PFSK-1 (cell line): ENCODE results near the gene DAB2IP.

ENCODE experiments used
- POLR2AphosphoS5 ChIP-seq: IDR thresholded peaks from 2 replicates; pipeline ENCODE4 v1.6.1; 2012; ENCODE audit warnings: low read depth, mild to moderate bottlenecking, control low read depth, low read length, moderate library complexity
- TF ChIP-seq, protein P1 (sequence below), 2 experiments: IDR thresholded peaks; 2 replicates each; pipeline versions ENCODE4 v1.6.1 to v1.8.0; 2011 to 2012; ENCODE audit warnings: low read depth in 2 of 2, low read length in 2 of 2, control low read depth in 1 of 2, inconsistent platforms in 1 of 2, mild to moderate bottlenecking in 1 of 2, moderate library complexity in 1 of 2; ENCODE audit not compliant: insufficient read depth in 1 of 2

DNA sequence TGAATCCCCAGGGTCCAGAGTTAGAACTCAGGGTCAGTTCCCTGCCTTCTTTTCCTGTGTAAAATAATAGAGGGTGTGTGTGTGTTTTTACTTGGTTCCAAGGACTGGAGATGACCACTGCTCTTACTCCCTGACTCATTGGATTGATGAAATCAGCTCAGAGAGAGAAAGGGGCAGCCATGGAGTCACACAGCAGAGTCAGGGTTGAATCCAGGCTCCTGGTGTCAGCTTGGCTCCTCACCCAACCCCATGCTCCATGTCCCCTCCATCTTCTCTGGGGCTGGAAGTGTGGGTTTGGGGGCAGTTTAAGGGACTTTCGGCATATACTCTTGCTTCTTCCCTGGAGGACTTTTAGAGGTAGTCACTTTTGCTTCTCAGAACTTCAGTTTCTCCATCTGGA lies 21.6 kb downstream of the DAB2IP start:
- TF ChIP-seq, protein P1, sequence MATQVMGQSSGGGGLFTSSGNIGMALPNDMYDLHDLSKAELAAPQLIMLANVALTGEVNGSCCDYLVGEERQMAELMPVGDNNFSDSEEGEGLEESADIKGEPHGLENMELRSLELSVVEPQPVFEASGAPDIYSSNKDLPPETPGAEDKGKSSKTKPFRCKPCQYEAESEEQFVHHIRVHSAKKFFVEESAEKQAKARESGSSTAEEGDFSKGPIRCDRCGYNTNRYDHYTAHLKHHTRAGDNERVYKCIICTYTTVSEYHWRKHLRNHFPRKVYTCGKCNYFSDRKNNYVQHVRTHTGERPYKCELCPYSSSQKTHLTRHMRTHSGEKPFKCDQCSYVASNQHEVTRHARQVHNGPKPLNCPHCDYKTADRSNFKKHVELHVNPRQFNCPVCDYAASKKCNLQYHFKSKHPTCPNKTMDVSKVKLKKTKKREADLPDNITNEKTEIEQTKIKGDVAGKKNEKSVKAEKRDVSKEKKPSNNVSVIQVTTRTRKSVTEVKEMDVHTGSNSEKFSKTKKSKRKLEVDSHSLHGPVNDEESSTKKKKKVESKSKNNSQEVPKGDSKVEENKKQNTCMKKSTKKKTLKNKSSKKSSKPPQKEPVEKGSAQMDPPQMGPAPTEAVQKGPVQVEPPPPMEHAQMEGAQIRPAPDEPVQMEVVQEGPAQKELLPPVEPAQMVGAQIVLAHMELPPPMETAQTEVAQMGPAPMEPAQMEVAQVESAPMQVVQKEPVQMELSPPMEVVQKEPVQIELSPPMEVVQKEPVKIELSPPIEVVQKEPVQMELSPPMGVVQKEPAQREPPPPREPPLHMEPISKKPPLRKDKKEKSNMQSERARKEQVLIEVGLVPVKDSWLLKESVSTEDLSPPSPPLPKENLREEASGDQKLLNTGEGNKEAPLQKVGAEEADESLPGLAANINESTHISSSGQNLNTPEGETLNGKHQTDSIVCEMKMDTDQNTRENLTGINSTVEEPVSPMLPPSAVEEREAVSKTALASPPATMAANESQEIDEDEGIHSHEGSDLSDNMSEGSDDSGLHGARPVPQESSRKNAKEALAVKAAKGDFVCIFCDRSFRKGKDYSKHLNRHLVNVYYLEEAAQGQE (IDR thresholded peaks at IDR 0.05; ENCODE audit: insufficient read depth in 1 of 2, low read depth in 2 of 2, low read length in 2 of 2): no peak
- TF ChIP-seq POLR2AphosphoS5: no peak
